SK-N-MC (cell line): ENCODE results near the gene RDX.

Experiments used
- EZH2 ChIP-seq: fragments of 200-600 bp; sonication (generic); IDR thresholded peaks from one replicate; pipeline ENCODE4 v1.6.1; 2017; ENCODE audit warnings: antibody characterized with exemption
- FOXP2 ChIP-seq: optimal IDR thresholded peaks from 2 replicates; pipeline ENCODE3; 2011; ENCODE audit warnings: mild to moderate bottlenecking, moderate library complexity; ENCODE audit not compliant: insufficient read depth; ENCODE audit errors: extremely low read length, control extremely low read depth
- POLR2AphosphoS5 ChIP-seq: IDR thresholded peaks from 2 replicates; pipeline ENCODE4 v1.6.1; 2012; ENCODE audit warnings: mild to moderate bottlenecking, low read depth, low read length, borderline replicate concordance

DNA sequence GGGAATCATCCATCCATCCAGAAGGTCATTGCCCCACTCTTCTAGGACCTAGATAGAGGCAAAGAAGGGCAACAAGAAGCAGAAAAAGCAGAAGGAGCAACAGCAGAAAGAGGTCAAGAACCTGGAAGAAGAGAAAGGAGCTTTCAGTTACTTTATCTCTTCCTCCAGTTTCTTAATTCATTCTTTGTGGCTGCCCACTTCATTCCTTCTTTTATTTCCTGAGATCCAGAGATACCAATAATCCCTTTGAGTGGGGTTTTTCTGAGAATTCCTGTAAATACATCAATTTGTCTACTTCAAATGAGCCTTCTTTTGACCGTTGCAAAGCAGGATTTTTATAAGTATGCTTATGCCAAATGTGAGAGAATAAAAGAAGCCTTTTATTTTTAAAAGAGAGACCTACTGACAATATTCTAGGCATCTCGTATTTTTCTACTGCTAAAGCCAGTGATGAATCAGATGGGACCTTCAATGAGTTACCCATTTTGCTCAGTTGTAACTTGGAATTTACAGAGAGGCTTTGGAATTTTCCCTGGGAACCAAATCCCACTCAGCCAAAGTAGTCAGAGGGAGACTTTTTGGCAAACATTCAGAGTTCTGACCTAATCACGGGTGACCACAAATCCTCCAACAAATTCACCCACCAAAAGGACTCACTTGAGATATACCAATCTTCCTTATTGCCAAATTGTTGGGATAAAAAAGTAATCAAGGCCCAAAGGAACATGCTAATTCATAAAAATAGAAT lies 148.3 kb downstream of the RDX start:
- no peak for TF ChIP-seq POLR2AphosphoS5
- TF ChIP-seq EZH2 = no peak
- no peak for TF ChIP-seq FOXP2
